Colon (tissue), 2 donors: ENCODE measurements around the gene GADL1.

Experiments used
- FAIRE-seq: peaks from 2 replicates; lab custom pipeline; 2012; peaks lifted over from hg19 to GRCh38; lab: Jason Lieb, UNC
- donor health status: control.
- donor health status: control.

The GADL1 gene

GRCh38 chr3:30754426-30754825 is 140.0 kb downstream of the GADL1 start:
- FAIRE-seq = no peak

GRCh38 chr3:30753766-30754165 is 140.7 kb downstream of the GADL1 start:
- FAIRE-seq = no peak

- FAIRE-seq = no peak
Observed at GRCh38 chr3:30752970-30753369, 141.5 kb downstream of the GADL1 start.

GRCh38 chr3:30752491-30752890 is 142.0 kb downstream of the GADL1 start:
- no peak for FAIRE-seq

- no peak for FAIRE-seq
Observed at GRCh38 chr3:30751610-30752299, 142.7 kb downstream of the GADL1 start.

GRCh38 chr3:30750967-30751366 is 143.5 kb downstream of the GADL1 start:
- no peak for FAIRE-seq

GRCh38 chr3:30749230-30749629 is 145.2 kb downstream of the GADL1 start:
- no peak for FAIRE-seq

- FAIRE-seq = no peak
Observed at GRCh38 chr3:30747771-30748281, 146.6 kb downstream of the GADL1 start.

GRCh38 chr3:30743641-30744317 is 150.7 kb downstream of the GADL1 start:
- FAIRE-seq = no peak

- FAIRE-seq = no peak
Observed at GRCh38 chr3:30742796-30743619, 151.5 kb downstream of the GADL1 start.

- no peak for FAIRE-seq
Observed at GRCh38 chr3:30741889-30742288, 152.6 kb downstream of the GADL1 start.

GRCh38 chr3:30738605-30739004 is 155.9 kb downstream of the GADL1 start:
- FAIRE-seq = no peak

GRCh38 chr3:30737743-30738499 is 156.5 kb downstream of the GADL1 start:
- no peak for FAIRE-seq

GRCh38 chr3:30733696-30734095 is 160.8 kb downstream of the GADL1 start:
- no peak for FAIRE-seq

- FAIRE-seq = no peak
Observed at GRCh38 chr3:30733209-30733608, 161.3 kb downstream of the GADL1 start.

GRCh38 chr3:30730967-30731366 is 163.5 kb downstream of the GADL1 start:
- no peak for FAIRE-seq

GRCh38 chr3:30729936-30730335 is 164.5 kb downstream of the GADL1 start:
- FAIRE-seq = no peak

GRCh38 chr3:30729512-30729911 is 164.9 kb downstream of the GADL1 start:
- FAIRE-seq = no peak

GRCh38 chr3:30728143-30728542 is 166.3 kb downstream of the GADL1 start:
- no peak for FAIRE-seq

- no peak for FAIRE-seq
Observed at GRCh38 chr3:30724863-30725262, 169.6 kb downstream of the GADL1 start.

GRCh38 chr3:30723211-30723610 is 171.2 kb downstream of the GADL1 start:
- no peak for FAIRE-seq

- FAIRE-seq = no peak
Observed at GRCh38 chr3:30721314-30721634, 173.2 kb downstream of the GADL1 start.
